ENCODE results near the gene AKAP13. TPM values are rescaled to one million over a fixed set of nuclear protein-coding genes. Genes with fewer than 3 reads are reported as not detected.

The AKAP13 gene
- total RNA-seq, 3 donors from 2014 or later = 67.4 to 78.8 (median 77.0) TPM

GRCh38 chr15:85451099-85451700, 70.8 kb downstream of the AKAP13 start:
- Mint-ChIP-seq H3K4me1 (ENCODE audit: low read depth) (peaks cover 69% of the 10 kb centered on the region), H3K4me3 (no peak overlapping the region), H3K9me3 (peaks cover 30% of the 10 kb centered on the region), H3K27me3 (ENCODE audit: low read depth) (no peaks in the 10 kb centered on the region), H3K36me3 (ENCODE audit: insufficient read depth) (peaks cover 24% of the 10 kb centered on the region)
- ATAC-seq = no peak
- DNase-seq = no peak

DNA sequence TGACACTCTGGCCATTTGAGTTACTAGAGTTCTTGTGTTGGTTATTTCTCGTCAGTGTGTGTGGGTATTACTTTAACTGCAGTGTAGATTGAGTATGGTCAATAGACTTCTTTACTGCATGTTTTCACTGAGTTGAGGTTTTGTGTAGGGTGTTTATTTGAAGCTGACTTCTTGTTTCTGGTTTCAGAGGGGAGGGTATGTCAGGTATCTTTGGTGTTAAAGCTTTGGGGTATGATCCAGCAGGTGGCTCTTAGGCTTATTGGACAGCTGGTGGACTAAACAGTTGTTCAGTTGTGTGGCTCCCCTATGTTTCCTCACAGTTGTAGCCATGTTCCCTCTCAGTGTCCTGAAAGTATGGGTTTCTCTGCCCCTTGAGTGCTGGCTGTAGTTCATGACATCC, 72.0 kb downstream of the AKAP13 start:
- Mint-ChIP-seq H3K36me3 (ENCODE audit: insufficient read depth) (peaks cover 22% of the 10 kb centered on the region), H3K9me3 (peaks cover 27% of the 10 kb centered on the region), H3K27me3 (ENCODE audit: low read depth) (no peaks in the 10 kb centered on the region), H3K4me1 (ENCODE audit: low read depth) (peaks cover 72% of the 10 kb centered on the region), H3K4me3 (no peak overlapping the region)
- ATAC-seq (no peak), DNase-seq (no peak)

- Mint-ChIP-seq H3K4me1 (ENCODE audit: low read depth) (peaks cover 68% of the 10 kb centered on the region), H3K4me3 (no peak overlapping the region), H3K36me3 (ENCODE audit: insufficient read depth) (peaks cover 19% of the 10 kb centered on the region), H3K27me3 (ENCODE audit: low read depth) (no peaks in the 10 kb centered on the region), H3K9me3 (peaks cover 23% of the 10 kb centered on the region)
- no peak for ATAC-seq
- no peak for DNase-seq
These were observed 72.9 kb downstream of the AKAP13 start for GRCh38 chr15:85453144-85453872.

GRCh38 chr15:85454403-85454802, 74.0 kb downstream of the AKAP13 start:
- Mint-ChIP-seq H3K4me3 (no peak overlapping the region), H3K27me3 (ENCODE audit: low read depth) (no peaks in the 10 kb centered on the region), H3K4me1 (ENCODE audit: low read depth) (peaks cover 69% of the 10 kb centered on the region), H3K9me3 (peaks cover 19% of the 10 kb centered on the region), H3K36me3 (ENCODE audit: insufficient read depth) (peaks cover 16% of the 10 kb centered on the region)
- no peak for ATAC-seq
- no peak for DNase-seq

- H3K36me3 Mint-ChIP-seq (ENCODE audit: insufficient read depth) = peaks cover 10% of the 10 kb centered on the region
- DNase-seq (no peak), ATAC-seq (no peak)
- peaks cover 73% of the 10 kb centered on the region for H3K4me1 Mint-ChIP-seq (ENCODE audit: low read depth)
- no peak overlapping the region for H3K4me3 Mint-ChIP-seq
- H3K27me3 Mint-ChIP-seq (ENCODE audit: low read depth) = no peaks in the 10 kb centered on the region
- peaks cover 7% of the 10 kb centered on the region for H3K9me3 Mint-ChIP-seq
These were observed 75.5 kb downstream of the AKAP13 start for GRCh38 chr15:85455891-85456290.

DNA sequence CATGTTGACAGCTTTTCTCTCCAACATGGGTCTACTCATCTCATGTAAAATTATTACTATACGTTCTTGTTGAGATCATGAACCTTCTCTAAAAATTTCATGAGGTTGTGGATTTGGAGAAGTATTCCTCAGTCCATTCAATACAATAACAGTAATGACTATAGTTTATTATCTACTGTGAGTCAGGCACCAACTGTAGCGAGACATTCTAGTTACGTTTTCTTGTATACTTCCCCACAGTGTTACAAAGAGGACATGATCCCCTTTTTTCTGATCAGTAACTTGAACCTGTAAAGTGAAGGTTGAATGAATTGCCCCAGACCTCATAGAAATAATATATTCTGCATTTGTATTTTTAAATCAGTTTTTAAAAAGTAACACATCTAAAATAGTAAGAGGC, 76.4 kb downstream of the AKAP13 start:
- H3K9me3 Mint-ChIP-seq = no peaks in the 10 kb centered on the region
- DNase-seq = no peak
- H3K36me3 Mint-ChIP-seq (ENCODE audit: insufficient read depth) = peaks cover 4% of the 10 kb centered on the region
- no peaks in the 10 kb centered on the region for H3K27me3 Mint-ChIP-seq (ENCODE audit: low read depth)
- ATAC-seq = peak; percentile 14 to 56
- H3K4me3 Mint-ChIP-seq = no peak overlapping the region
- peaks cover 71% of the 10 kb centered on the region for H3K4me1 Mint-ChIP-seq (ENCODE audit: low read depth)

- Mint-ChIP-seq H3K4me1 (ENCODE audit: low read depth) (peaks cover 71% of the 10 kb centered on the region), H3K27me3 (ENCODE audit: low read depth) (no peaks in the 10 kb centered on the region), H3K9me3 (no peaks in the 10 kb centered on the region), H3K4me3 (no peak overlapping the region), H3K36me3 (ENCODE audit: insufficient read depth) (peaks cover 6% of the 10 kb centered on the region)
- ATAC-seq (no peak), DNase-seq (no peak)
These were observed 77.1 kb downstream of the AKAP13 start for GRCh38 chr15:85457392-85457968.

GRCh38 chr15:85458764-85459163, 78.4 kb downstream of the AKAP13 start:
- no peaks in the 10 kb centered on the region for H3K9me3 Mint-ChIP-seq
- peaks cover 67% of the 10 kb centered on the region for H3K4me1 Mint-ChIP-seq (ENCODE audit: low read depth)
- peaks cover 6% of the 10 kb centered on the region for H3K36me3 Mint-ChIP-seq (ENCODE audit: insufficient read depth)
- no peaks in the 10 kb centered on the region for H3K27me3 Mint-ChIP-seq (ENCODE audit: low read depth)
- ATAC-seq (no peak), DNase-seq (no peak)
- no peak overlapping the region for H3K4me3 Mint-ChIP-seq

DNA sequence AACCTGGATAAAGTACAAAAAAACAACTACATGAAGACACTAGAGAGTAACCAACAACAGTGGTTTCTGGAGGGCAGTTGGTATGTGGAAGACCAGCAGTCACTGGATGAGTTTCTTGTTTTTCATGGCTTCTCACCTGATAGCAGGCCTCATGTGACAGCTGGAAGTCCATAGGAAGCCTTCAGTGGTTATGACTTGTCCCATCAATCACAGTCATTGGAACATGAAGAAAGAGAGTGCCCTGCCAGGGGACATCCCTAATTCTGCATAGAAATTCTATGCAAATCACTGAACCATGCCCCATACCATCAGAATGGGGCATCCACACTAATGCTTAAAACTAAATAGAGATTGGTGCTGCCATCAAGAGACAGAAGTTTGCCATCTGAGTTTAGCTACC, 81.6 kb downstream of the AKAP13 start:
- ATAC-seq (no peak), DNase-seq (no peak)
- no peaks in the 10 kb centered on the region for H3K27me3 Mint-ChIP-seq (ENCODE audit: low read depth)
- H3K4me3 Mint-ChIP-seq = no peak overlapping the region
- H3K36me3 Mint-ChIP-seq (ENCODE audit: insufficient read depth) = peaks cover 6% of the 10 kb centered on the region
- peaks cover 54% of the 10 kb centered on the region for H3K4me1 Mint-ChIP-seq (ENCODE audit: low read depth)
- H3K9me3 Mint-ChIP-seq = peaks cover 3% of the 10 kb centered on the region

- Mint-ChIP-seq H3K4me3 (no peak overlapping the region), H3K4me1 (ENCODE audit: low read depth) (peaks cover 60% of the 10 kb centered on the region), H3K27me3 (ENCODE audit: low read depth) (no peaks in the 10 kb centered on the region), H3K36me3 (ENCODE audit: insufficient read depth) (peaks cover 6% of the 10 kb centered on the region), H3K9me3 (peaks cover 3% of the 10 kb centered on the region)
- DNase-seq (no peak), ATAC-seq (no peak)
These were observed 83.0 kb downstream of the AKAP13 start for GRCh38 chr15:85463276-85463892.

GRCh38 chr15:85463976-85464375, 83.6 kb downstream of the AKAP13 start:
- Mint-ChIP-seq H3K36me3 (ENCODE audit: insufficient read depth) (peaks cover 6% of the 10 kb centered on the region), H3K9me3 (peaks cover 3% of the 10 kb centered on the region), H3K27me3 (ENCODE audit: low read depth) (no peaks in the 10 kb centered on the region), H3K4me3 (no peak overlapping the region), H3K4me1 (ENCODE audit: low read depth) (peaks cover 59% of the 10 kb centered on the region)
- no peak for DNase-seq
- no peak for ATAC-seq

DNA sequence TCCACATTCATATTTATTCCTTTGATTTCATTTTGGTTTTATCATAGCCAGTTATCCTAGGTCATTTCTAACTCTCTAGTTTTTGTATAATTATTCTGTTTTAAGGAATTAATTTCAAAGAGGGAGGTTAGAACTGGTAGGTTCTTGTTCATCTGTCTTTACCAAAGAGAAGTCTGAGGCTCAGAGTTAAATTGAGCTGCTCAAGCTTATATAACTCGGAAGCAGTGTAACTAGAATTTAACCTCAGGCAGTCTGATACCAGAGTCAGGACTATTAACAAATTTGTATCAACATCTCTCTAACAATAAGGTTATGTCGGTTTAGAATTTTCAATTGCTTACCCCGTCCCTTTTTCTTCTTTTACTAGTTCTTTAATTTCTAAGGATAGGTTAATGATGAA, 84.1 kb downstream of the AKAP13 start:
- DNase-seq (no peak), ATAC-seq (no peak)
- H3K9me3 Mint-ChIP-seq = peaks cover 3% of the 10 kb centered on the region
- peaks cover 59% of the 10 kb centered on the region for H3K4me1 Mint-ChIP-seq (ENCODE audit: low read depth)
- H3K27me3 Mint-ChIP-seq (ENCODE audit: low read depth) = no peaks in the 10 kb centered on the region
- H3K4me3 Mint-ChIP-seq = no peak overlapping the region
- H3K36me3 Mint-ChIP-seq (ENCODE audit: insufficient read depth) = peaks cover 6% of the 10 kb centered on the region

GRCh38 chr15:85470563-85471271, 90.3 kb downstream of the AKAP13 start:
- DNase-seq (no peak), ATAC-seq (peak in 1 of 2 donors; percentile 61)
- Mint-ChIP-seq H3K36me3 (ENCODE audit: insufficient read depth) (no peaks in the 10 kb centered on the region), H3K9me3 (peaks cover 2% of the 10 kb centered on the region), H3K4me1 (ENCODE audit: low read depth) (peaks cover 65% of the 10 kb centered on the region), H3K4me3 (no peak overlapping the region), H3K27me3 (ENCODE audit: low read depth) (no peaks in the 10 kb centered on the region)

DNA sequence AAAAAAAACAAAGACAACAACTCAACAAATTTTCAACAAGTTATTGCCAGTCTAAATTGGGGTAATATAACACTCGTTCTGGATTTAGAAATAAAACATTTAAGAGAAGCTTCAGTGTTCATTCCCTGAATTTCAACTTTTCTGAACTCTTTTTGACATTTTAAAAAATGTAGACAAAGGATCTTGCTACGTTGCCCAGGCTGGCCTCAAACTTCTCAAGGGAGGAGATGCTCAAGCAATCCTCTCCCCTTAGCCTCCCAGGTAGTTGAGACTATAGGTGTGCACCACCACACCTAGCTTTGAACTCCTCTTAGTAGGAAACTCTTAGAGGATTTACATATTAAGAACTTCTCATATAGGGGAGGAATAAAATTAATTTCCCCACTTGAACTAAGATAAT, 91.9 kb downstream of the AKAP13 start:
- no peak overlapping the region for H3K4me3 Mint-ChIP-seq
- no peaks in the 10 kb centered on the region for H3K36me3 Mint-ChIP-seq (ENCODE audit: insufficient read depth)
- no peaks in the 10 kb centered on the region for H3K9me3 Mint-ChIP-seq
- DNase-seq (no peak), ATAC-seq (no peak)
- H3K27me3 Mint-ChIP-seq (ENCODE audit: low read depth) = no peaks in the 10 kb centered on the region
- peaks cover 74% of the 10 kb centered on the region for H3K4me1 Mint-ChIP-seq (ENCODE audit: low read depth)

All from activated T-cell treated with anti-CD3 and anti-CD28 coated beads, Interleukin-2, amount 50 U/mL, for 4 hours (primary cell).